ENCODE results near the gene ENOX1.

Gene ENOX1

GRCh38 chr13:43246382-43246781 lies 540.4 kb downstream of the ENOX1 start:
- Histone ChIP-seq H3K27ac (no peak overlapping the region), H3K27me3 (no peaks in the 10 kb centered on the region), H4K20me1 (no peaks in the 10 kb centered on the region), H3K4me2 (no peak overlapping the region), H3K36me3 (no peaks in the 10 kb centered on the region), H3K9ac (no peak overlapping the region), H3K4me1 (peaks cover 8% of the 10 kb centered on the region), H3K9me3 (no peaks in the 10 kb centered on the region), H3K4me3 (no peak overlapping the region)
- no peak for TF ChIP-seq Cebpa-rat (IDR thresholded peaks at IDR 0.05)

- no peak overlapping the region for H3K4me2 ChIP-seq
- no peaks in the 10 kb centered on the region for H3K9me3 ChIP-seq
- H3K27ac ChIP-seq = no peak overlapping the region
- no peaks in the 10 kb centered on the region for H3K36me3 ChIP-seq
- TF ChIP-seq Cebpa-rat (IDR thresholded peaks at IDR 0.05) = no peak
- H4K20me1 ChIP-seq = no peaks in the 10 kb centered on the region
- no peaks in the 10 kb centered on the region for H3K27me3 ChIP-seq
- peaks cover 16% of the 10 kb centered on the region for H3K4me1 ChIP-seq
- H3K9ac ChIP-seq = no peak overlapping the region
- H3K4me3 ChIP-seq = no peak overlapping the region
Observed at GRCh38 chr13:43245374-43245964, 541.3 kb downstream of the ENOX1 start.

GRCh38 chr13:43244481-43244880 lies 542.3 kb downstream of the ENOX1 start:
- no peaks in the 10 kb centered on the region for H3K27me3 ChIP-seq
- H3K4me1 ChIP-seq = peaks cover 17% of the 10 kb centered on the region
- H3K4me2 ChIP-seq = no peak overlapping the region
- H3K36me3 ChIP-seq = no peaks in the 10 kb centered on the region
- H4K20me1 ChIP-seq = no peaks in the 10 kb centered on the region
- TF ChIP-seq Cebpa-rat (IDR thresholded peaks at IDR 0.05) = no peak
- H3K27ac ChIP-seq = no peak overlapping the region
- H3K9me3 ChIP-seq = no peaks in the 10 kb centered on the region
- H3K4me3 ChIP-seq = no peak overlapping the region
- H3K9ac ChIP-seq = no peak overlapping the region

- Histone ChIP-seq H3K4me2 (no peak overlapping the region), H3K36me3 (no peaks in the 10 kb centered on the region), H3K9ac (no peak overlapping the region), H3K27me3 (no peaks in the 10 kb centered on the region), H3K4me1 (peaks cover 17% of the 10 kb centered on the region), H4K20me1 (no peaks in the 10 kb centered on the region), H3K27ac (no peak overlapping the region), H3K4me3 (no peak overlapping the region), H3K9me3 (no peaks in the 10 kb centered on the region)
- TF ChIP-seq Cebpa-rat (IDR thresholded peaks at IDR 0.05) = no peak
Observed at GRCh38 chr13:43243711-43244110, 543.1 kb downstream of the ENOX1 start.

GRCh38 chr13:43242040-43242439 lies 544.7 kb downstream of the ENOX1 start:
- H3K4me1 ChIP-seq = peaks cover 17% of the 10 kb centered on the region
- H3K9me3 ChIP-seq = no peaks in the 10 kb centered on the region
- no peaks in the 10 kb centered on the region for H4K20me1 ChIP-seq
- no peak overlapping the region for H3K9ac ChIP-seq
- no peak overlapping the region for H3K27ac ChIP-seq
- H3K36me3 ChIP-seq = no peaks in the 10 kb centered on the region
- H3K4me2 ChIP-seq = peak overlapping the region; percentile 37
- no peak for TF ChIP-seq Cebpa-rat (IDR thresholded peaks at IDR 0.05)
- H3K4me3 ChIP-seq = no peak overlapping the region
- no peaks in the 10 kb centered on the region for H3K27me3 ChIP-seq

GRCh38 chr13:43240278-43240677 lies 546.5 kb downstream of the ENOX1 start:
- Histone ChIP-seq H3K9ac (no peak overlapping the region), H4K20me1 (no peaks in the 10 kb centered on the region), H3K27me3 (no peaks in the 10 kb centered on the region), H3K36me3 (no peaks in the 10 kb centered on the region), H3K9me3 (no peaks in the 10 kb centered on the region), H3K27ac (no peak overlapping the region), H3K4me3 (no peak overlapping the region), H3K4me2 (peak overlapping the region; percentile 15; the same call in 1 of the 2 replicates), H3K4me1 (peaks cover 17% of the 10 kb centered on the region)
- TF ChIP-seq Cebpa-rat (IDR thresholded peaks at IDR 0.05) = no peak

- no peak overlapping the region for H3K4me3 ChIP-seq
- no peaks in the 10 kb centered on the region for H3K36me3 ChIP-seq
- no peak overlapping the region for H3K9ac ChIP-seq
- H4K20me1 ChIP-seq = no peaks in the 10 kb centered on the region
- no peak overlapping the region for H3K4me2 ChIP-seq
- no peak for TF ChIP-seq Cebpa-rat (IDR thresholded peaks at IDR 0.05)
- peaks cover 17% of the 10 kb centered on the region for H3K4me1 ChIP-seq
- no peaks in the 10 kb centered on the region for H3K27me3 ChIP-seq
- H3K9me3 ChIP-seq = no peaks in the 10 kb centered on the region
- H3K27ac ChIP-seq = no peak overlapping the region
Observed at GRCh38 chr13:43239275-43239840, 547.4 kb downstream of the ENOX1 start.

GRCh38 chr13:43238341-43239083 lies 548.3 kb downstream of the ENOX1 start:
- H3K4me3 ChIP-seq = no peak overlapping the region
- no peak for TF ChIP-seq Cebpa-rat (IDR thresholded peaks at IDR 0.05)
- no peak overlapping the region for H3K9ac ChIP-seq
- H3K27me3 ChIP-seq = no peaks in the 10 kb centered on the region
- no peaks in the 10 kb centered on the region for H4K20me1 ChIP-seq
- H3K27ac ChIP-seq = no peak overlapping the region
- peaks cover 17% of the 10 kb centered on the region for H3K4me1 ChIP-seq
- H3K36me3 ChIP-seq = no peaks in the 10 kb centered on the region
- H3K9me3 ChIP-seq = no peaks in the 10 kb centered on the region
- no peak overlapping the region for H3K4me2 ChIP-seq

- Histone ChIP-seq H3K27me3 (no peaks in the 10 kb centered on the region), H4K20me1 (no peaks in the 10 kb centered on the region), H3K4me3 (no peak overlapping the region), H3K9me3 (no peaks in the 10 kb centered on the region), H3K27ac (no peak overlapping the region), H3K36me3 (no peaks in the 10 kb centered on the region), H3K9ac (no peak overlapping the region), H3K4me1 (peaks cover 21% of the 10 kb centered on the region), H3K4me2 (no peak overlapping the region)
- TF ChIP-seq Cebpa-rat (IDR thresholded peaks at IDR 0.05) = no peak
Observed at GRCh38 chr13:43237616-43238015, 549.2 kb downstream of the ENOX1 start.

GRCh38 chr13:43235028-43235427 lies 551.7 kb downstream of the ENOX1 start:
- H3K4me1 ChIP-seq = peaks cover 30% of the 10 kb centered on the region
- no peak overlapping the region for H3K9ac ChIP-seq
- H3K27ac ChIP-seq = no peak overlapping the region
- H3K4me3 ChIP-seq = no peak overlapping the region
- no peak overlapping the region for H3K4me2 ChIP-seq
- H3K9me3 ChIP-seq = no peaks in the 10 kb centered on the region
- no peaks in the 10 kb centered on the region for H4K20me1 ChIP-seq
- no peaks in the 10 kb centered on the region for H3K36me3 ChIP-seq
- no peak for TF ChIP-seq Cebpa-rat (IDR thresholded peaks at IDR 0.05)
- no peaks in the 10 kb centered on the region for H3K27me3 ChIP-seq
